ENCODE data around the gene CTSZ.
"Not testable (repeated sequence)": the region's sequence is repeated elsewhere in the genome, so short reads cannot be mapped to it uniquely, and the experiment has no call there.

CTSZ gene

GRCh38 chr20:59016795-59017492, 9.9 kb upstream of the CTSZ start:
- DNase-seq (ENCODE audit: extremely low read depth, low read depth): no peak
- no peak for TF ChIP-seq CTCF (IDR thresholded peaks at IDR 0.05; ENCODE audit: low read depth, low read length)

GRCh38 chr20:59015812-59016711, 9.0 kb upstream of the CTSZ start:
- DNase-seq (ENCODE audit: extremely low read depth, low read depth): no peak
- no peak for TF ChIP-seq CTCF (IDR thresholded peaks at IDR 0.05; ENCODE audit: low read depth, low read length)

- TF ChIP-seq CTCF (IDR thresholded peaks at IDR 0.05; ENCODE audit: low read depth, low read length): no peak
- DNase-seq (ENCODE audit: extremely low read depth, low read depth): no peak
Observed at GRCh38 chr20:59015411-59015810, 8.4 kb upstream of the CTSZ start.

GRCh38 chr20:59014680-59015389, 7.8 kb upstream of the CTSZ start:
- TF ChIP-seq CTCF (IDR thresholded peaks at IDR 0.05; ENCODE audit: low read depth, low read length): no peak

GRCh38 chr20:59013959-59014608, 7.0 kb upstream of the CTSZ start:
- no peak for TF ChIP-seq CTCF (IDR thresholded peaks at IDR 0.05; ENCODE audit: low read depth, low read length)
- DNase-seq (ENCODE audit: extremely low read depth, low read depth): no peak

More at GRCh38 chr20:59014680-59015389, 7.8 kb upstream of the CTSZ start:
- no peak for DNase-seq (ENCODE audit: extremely low read depth, low read depth)

GRCh38 chr20:59013031-59013951, 6.2 kb upstream of the CTSZ start:
- DNase-seq (ENCODE audit: extremely low read depth, low read depth): no peak
- no peak for TF ChIP-seq CTCF (IDR thresholded peaks at IDR 0.05; ENCODE audit: low read depth, low read length)

- not testable (repeated sequence) for DNase-seq (ENCODE audit: extremely low read depth, low read depth)
Observed at GRCh38 chr20:59011874-59012157, 4.8 kb upstream of the CTSZ start.
